Stimulated activated CD4-positive, alpha-beta T cell treated with anti-CD3 and anti-CD28 coated beads, Interleukin-1b, Interleukin-23, amount 100 ng/mL, for 1 hour (primary cell): ENCODE data around the gene PEX14.

ENCODE experiments used
- DNase-seq, 2 donors: peaks; one replicate each; pipeline ENCODE4 v3.0.0-alpha.2; 2020; ENCODE audit warnings: low read depth in 2 of 2

Gene PEX14

GRCh38 chr1:10632691-10633090 lies 157.9 kb downstream of the PEX14 start:
- DNase-seq, result no peak

- DNase-seq, result no peak
Observed at GRCh38 chr1:10633416-10633815, 158.7 kb downstream of the PEX14 start.

DNA sequence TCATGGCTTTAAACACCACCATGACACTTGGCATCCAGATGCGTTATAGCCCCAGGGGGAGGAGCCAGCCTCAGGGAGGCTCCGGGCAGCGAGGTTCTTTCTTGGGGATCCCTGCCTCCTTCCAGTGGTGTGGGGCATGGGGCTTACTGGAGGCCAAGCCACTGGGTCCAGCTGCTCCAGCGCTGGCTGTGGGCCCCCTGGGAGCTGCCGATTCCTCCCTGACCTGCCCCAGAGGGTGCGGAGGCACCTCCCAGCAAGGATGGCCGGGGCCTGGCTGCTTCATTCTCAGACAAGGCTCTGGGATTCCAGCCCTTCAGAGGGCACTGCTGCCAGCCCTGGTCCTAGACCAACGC lies 159.3 kb downstream of the PEX14 start:
- DNase-seq, result no peak

- no peak for DNase-seq
Observed at GRCh38 chr1:10634428-10635084, 159.8 kb downstream of the PEX14 start.

DNA sequence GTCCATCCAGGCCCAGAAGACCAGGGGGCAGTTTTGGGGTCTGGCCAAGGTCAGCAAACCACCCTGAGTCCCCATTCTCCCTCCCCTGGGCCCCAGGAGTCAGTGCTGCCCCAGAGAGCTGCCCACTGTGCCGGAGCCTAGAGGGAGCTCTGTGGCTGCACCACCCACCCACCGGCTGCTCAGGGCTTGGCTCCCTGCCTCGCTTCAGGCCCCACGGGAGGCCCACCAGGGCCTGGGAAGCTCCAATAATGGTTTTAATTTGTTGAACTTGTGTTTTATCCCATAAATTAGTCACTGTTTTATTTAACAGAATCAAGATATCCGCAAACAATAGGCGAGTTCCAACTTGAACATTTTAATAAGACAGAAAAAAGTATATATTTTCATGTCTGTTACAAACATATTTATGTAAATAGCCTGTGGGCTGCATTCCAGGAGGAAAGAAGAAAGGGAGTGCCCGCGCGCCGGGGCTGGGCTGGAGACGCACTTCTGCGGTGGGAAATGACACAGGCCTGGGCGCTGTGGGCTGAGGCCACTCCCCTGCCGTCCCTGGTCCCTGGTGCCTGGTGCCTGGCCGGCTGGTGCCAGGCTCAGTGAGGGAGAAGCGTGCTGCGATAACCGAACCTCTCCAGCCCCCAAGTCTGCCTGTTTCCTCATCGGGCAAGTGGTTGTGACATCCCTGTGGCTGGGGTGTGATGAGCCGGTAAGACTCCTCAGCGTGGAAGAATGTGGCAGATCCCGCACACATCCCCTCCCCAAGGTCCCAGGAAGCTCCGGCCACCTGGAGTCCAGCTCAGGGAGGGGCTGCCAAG lies 160.5 kb downstream of the PEX14 start:
- no peak for DNase-seq

DNA sequence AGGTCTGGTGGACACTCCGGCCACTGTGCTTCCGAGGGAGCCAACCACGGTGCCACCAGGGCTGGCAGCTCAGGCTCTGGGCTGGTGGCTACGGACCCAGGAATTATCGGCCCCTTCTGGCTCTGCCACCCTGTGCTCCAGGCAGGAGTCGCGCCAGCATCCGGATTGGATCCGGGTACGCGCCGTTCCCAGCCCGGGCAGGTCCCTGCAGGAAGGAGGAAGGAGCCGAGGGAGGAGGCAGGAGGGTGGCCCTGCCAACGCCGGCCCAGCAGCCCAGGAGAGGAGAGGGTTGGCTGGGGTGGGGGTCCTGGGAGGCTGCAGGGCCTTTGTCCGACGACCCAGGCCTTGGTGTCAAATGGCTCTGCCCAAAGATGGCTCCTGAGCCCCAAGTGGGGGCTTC lies 161.2 kb downstream of the PEX14 start:
- no peak for DNase-seq

DNA sequence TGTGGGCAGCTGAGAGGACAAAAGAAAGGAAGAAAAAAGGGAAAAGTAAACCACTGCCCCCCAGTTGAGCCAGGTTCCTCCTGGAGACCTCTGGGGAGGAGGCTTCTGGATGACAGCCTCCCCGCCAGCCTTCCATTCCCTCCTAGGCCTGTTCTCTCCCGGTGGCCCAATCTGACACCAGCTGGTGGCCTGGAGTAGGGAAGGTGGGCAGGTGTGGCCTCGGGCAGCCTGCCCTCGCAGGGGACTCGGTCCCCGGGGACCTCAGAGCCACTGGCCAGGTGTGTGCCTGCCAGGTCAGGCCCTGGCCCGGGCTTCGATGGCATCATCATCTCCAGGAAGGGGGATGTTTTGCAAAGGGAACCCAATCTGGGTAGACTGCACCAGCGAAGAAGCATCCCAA lies 162.7 kb downstream of the PEX14 start:
- no peak for DNase-seq

GRCh38 chr1:10637834-10638558 lies 163.2 kb downstream of the PEX14 start:
- DNase-seq, result no peak

DNA sequence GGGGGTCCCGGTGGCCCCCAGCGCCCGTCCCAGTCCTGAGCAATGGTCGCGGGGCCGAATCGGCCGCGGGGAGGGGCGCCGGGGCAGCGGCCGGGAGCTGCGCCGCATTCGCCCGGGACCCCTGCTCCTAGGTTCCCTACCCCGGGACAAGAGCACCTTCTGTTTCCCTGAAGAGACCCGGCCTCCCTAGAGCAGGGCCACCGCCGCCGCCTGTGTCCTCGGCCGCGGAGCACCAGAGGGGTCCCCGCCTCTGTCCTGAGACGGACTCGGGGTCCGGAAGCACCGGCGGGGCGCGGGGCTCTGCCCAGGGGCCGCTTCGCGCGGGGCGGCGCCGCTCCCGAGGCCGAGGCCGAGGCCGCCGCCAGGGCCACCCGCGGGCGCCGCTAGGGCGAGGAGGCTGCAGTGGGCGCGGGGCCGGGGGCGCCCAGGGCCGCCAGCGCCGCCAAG lies 163.8 kb downstream of the PEX14 start:
- DNase-seq, result no peak

DNA sequence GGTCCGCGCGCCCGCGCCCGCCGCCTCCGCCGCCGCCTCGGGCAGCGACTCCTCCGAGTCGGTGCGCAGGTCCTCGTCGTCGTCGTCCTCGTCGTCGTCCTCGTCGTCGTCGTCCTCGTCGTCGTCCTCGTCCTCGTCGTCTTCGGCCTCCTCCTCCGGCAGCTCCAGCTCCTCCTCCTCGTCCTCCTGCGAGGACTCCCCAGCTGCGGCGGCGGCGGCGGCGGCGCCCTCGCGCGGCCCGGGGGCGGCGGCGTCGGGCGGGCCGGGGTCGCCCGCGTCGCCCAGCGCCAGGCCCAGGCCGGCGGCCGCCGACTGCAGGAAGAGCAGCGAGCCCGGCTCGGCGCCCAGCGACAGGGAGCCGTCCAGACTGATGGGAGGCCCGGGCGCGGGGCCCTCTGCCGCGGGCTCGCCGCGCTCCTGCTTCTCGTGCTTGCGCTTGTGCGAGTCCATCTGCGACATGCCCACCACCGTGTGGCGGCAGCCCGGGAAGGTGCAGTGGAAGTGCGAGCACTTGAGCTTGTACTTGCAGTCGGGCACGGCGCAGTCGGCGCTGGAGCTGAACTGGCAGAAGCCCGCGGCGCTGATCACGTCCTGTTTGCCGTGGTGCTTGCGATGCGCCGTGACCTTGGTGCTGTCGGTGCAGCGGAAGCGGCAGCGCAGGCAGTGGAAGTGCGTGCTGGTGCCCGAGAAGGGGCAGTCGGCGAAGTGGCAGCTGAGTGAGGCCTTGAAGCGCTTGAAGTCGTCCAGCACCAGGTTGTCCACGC lies 164.4 kb downstream of the PEX14 start:
- DNase-seq, result no peak

GRCh38 chr1:10639775-10640578 lies 165.2 kb downstream of the PEX14 start:
- DNase-seq, result no peak

- DNase-seq, result no peak
Observed at GRCh38 chr1:10640843-10641553, 166.2 kb downstream of the PEX14 start.

- no peak for DNase-seq
Observed at GRCh38 chr1:10641976-10642375, 167.2 kb downstream of the PEX14 start.

DNA sequence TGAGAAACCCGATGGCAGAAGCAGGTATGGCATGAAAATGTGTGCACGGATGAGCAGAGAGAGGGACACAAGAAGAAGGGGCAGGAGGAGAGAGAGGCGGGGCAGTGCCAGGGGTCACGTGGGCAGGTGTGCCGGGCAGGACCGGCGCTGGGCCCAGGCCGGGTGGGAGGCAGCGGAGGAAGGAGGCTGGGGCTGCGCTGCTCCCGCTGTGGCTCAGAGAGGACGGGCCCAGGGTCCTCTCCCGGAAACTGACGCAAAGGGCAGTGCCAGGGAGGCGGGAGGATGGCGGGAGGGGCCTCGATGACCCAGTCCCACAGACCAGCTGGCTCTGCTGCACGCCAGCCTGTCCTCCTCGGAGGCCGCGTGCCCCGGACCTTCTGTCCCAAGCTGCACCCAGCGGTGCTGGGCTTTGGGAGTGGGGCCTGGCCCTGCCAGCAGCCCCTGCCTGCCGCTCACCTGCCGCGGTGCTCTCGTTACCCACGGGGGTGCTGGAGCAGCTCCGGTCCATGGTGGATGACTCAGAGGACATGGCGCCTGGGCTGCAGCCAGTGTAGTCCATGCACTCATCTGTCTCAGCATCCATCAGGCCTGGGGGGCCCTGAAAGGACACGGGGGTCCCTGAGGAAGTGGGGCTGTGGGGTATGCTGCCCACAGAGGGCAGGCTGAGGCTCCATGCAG lies 167.8 kb downstream of the PEX14 start:
- DNase-seq, result no peak

DNA sequence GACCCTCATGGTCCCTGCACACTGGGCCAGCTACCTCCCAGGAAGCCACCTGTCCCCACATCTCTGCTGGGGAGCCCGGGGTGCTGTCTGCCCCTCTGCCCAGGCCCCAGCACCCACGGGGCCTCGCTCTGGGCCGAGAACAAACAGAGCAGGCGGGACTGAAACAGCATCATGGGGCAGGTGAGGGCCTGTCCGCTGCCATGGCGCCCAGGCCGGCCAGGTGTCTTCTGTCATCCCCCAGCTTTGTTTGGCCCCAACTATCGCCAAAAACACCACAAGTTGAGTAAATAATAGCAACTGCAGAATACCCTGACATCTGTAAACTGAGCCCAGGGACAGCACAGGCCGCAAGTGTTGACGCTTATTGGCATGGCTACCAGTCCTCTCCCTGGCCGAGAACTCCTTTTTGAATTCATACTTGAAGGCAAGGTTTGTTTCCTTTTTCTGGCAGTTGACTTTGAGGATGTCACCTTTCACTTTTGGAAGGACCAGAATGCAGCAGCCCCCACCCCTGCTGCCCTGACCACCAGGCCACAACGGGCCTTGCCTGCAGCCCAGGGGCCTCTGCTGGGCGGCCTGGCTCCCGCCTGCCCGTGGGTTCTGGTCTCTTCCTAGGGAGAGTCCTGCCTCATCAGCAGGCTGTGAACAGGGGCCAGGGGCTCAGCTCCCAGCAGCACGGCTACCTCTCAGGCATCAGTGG lies 169.0 kb downstream of the PEX14 start:
- DNase-seq, result no peak

- no peak for DNase-seq
Observed at GRCh38 chr1:10644307-10645128, 169.8 kb downstream of the PEX14 start.

- no peak for DNase-seq
Observed at GRCh38 chr1:10646347-10646861, 171.7 kb downstream of the PEX14 start.
